Activated T-cell treated with anti-CD3 and anti-CD28 coated beads, Interleukin-2, amount 50 U/mL, for 24 hours (primary cell): ENCODE measurements around the gene OR6B1.
"Not testable (repeated sequence)": the region's sequence is repeated elsewhere in the genome, so short reads cannot be mapped to it uniquely, and the experiment has no call there.

Source experiments
- DNase-seq: peaks from one replicate; pipeline ENCODE4 v3.0.0-alpha.2; 2020
- H3K27ac Mint-ChIP-seq: 2 replicates; pipeline ENCODE4 v1.8.0; 2020; ENCODE audit warnings: mild to moderate bottlenecking, mixed read lengths
- H3K27me3 Mint-ChIP-seq: 2 replicates; pipeline ENCODE4 v1.8.0; 2020; ENCODE audit warnings: mixed read lengths
- H3K36me3 Mint-ChIP-seq: 2 replicates; pipeline ENCODE4 v1.8.0; 2020; ENCODE audit warnings: low read depth, mixed read lengths
- H3K4me1 Mint-ChIP-seq: 2 replicates; pipeline ENCODE4 v1.8.0; 2020; ENCODE audit warnings: low read depth, mixed read lengths
- H3K4me3 Mint-ChIP-seq: 2 replicates; pipeline ENCODE4 v1.8.0; 2020; ENCODE audit warnings: mild to moderate bottlenecking, moderate library complexity, mixed read lengths
- H3K9me3 Mint-ChIP-seq: 2 replicates; pipeline ENCODE4 v1.8.0; 2020; ENCODE audit warnings: mixed read lengths

Gene OR6B1

DNA sequence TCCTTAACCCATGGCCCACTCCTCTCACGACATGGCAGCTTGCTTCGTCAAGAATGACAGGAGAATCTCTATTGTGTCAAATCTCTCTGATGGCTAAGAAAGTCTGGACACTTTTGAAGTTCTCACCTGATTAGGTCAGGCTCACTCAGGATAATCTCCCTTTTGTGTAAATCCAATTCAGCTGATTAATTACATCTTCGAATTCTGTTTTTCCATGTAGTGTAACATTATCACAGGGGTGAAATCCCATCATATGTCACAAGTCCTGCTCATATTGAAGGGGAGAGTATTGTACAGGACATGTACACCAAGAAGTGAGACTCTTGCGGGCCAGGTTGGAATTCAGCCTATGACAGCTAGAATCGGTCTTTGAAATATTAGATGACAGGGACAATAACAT is 16.2 kb upstream of the OR6B1 start:
- DNase-seq = no peak
- Mint-ChIP-seq H3K9me3 (peaks cover under 1% of the 10 kb centered on the region), H3K4me1 (peaks cover 4% of the 10 kb centered on the region), H3K27ac (no peak overlapping the region), H3K4me3 (no peak overlapping the region), H3K36me3 (no peaks in the 10 kb centered on the region), H3K27me3 (peaks cover 3% of the 10 kb centered on the region)

DNA sequence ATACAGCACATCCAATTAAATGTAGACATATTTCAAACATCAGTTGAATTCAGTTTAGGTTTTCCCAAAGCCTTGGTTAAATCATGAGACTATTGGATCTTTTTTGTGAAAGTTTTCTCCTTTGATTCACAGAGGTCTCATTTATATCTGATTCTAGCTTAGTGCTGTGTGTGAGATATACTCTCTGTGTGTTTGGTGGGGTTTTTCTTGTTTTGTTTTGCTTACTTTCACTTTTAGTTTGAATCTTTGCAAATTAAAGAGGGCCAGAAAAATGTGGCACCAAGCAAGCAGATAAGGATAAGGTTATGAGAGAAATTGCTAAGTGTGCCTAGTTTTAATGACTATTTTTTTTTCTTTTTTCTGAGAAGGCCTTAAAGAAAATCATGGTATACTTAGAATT is 12.6 kb upstream of the OR6B1 start:
- DNase-seq = no peak
- H3K4me3 Mint-ChIP-seq = no peak overlapping the region
- no peak overlapping the region for H3K27ac Mint-ChIP-seq
- H3K4me1 Mint-ChIP-seq = peaks cover 4% of the 10 kb centered on the region
- H3K27me3 Mint-ChIP-seq = peaks cover 16% of the 10 kb centered on the region
- H3K9me3 Mint-ChIP-seq = peaks cover 12% of the 10 kb centered on the region
- H3K36me3 Mint-ChIP-seq = no peaks in the 10 kb centered on the region

DNA sequence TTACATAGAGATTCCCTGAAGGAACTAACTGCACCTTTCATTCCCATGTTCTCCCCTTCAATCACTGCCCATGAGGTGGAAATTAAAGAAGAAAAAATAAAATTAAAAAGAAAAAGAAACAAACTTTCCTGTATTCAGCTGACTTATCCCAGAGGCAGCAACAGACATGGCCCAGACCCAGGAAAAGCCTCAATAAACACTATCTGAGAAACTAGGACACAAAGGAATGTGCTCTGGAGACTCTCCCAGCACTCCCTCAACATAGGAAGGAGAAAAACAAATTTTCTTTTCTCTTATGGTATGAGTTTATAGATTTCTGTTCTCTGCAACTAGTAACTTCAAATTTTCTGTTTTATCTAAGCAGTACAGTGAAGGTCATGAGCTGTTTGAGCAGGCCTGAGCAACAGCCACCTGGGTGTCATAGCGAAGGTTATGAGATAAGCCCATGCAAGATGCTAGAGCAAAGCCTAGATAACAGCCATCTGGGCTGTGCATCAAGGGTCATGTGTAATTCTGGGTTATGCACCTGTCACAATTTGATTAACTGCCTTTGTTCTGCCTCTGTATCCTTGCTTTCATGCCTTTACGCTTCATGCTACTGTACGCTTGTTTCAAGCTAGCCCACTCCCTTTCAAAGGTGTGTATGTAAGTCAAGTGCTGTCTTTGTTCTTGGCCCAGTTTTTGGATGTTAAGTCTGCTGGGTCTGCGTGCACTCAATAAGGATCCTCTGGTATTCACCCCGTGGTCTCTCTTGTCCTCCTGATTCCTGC is 11.0 kb upstream of the OR6B1 start:
- H3K36me3 Mint-ChIP-seq = no peaks in the 10 kb centered on the region
- DNase-seq = no peak
- H3K9me3 Mint-ChIP-seq = peaks cover 12% of the 10 kb centered on the region
- H3K27ac Mint-ChIP-seq = no peak overlapping the region
- H3K4me1 Mint-ChIP-seq = peaks cover 4% of the 10 kb centered on the region
- H3K27me3 Mint-ChIP-seq = peaks cover 19% of the 10 kb centered on the region
- H3K4me3 Mint-ChIP-seq = no peak overlapping the region

GRCh38 chr7:143992670-143993069 is 7.5 kb upstream of the OR6B1 start:
- Mint-ChIP-seq H3K27me3 (peaks cover 19% of the 10 kb centered on the region), H3K27ac (no peak overlapping the region), H3K4me3 (no peak overlapping the region), H3K4me1 (no peaks in the 10 kb centered on the region), H3K36me3 (no peaks in the 10 kb centered on the region), H3K9me3 (peaks cover 12% of the 10 kb centered on the region)
- no peak for DNase-seq

GRCh38 chr7:143993924-143994323 is 6.2 kb upstream of the OR6B1 start:
- Mint-ChIP-seq H3K9me3 (peaks cover 12% of the 10 kb centered on the region), H3K4me3 (no peak overlapping the region), H3K27me3 (peaks cover 19% of the 10 kb centered on the region), H3K27ac (no peak overlapping the region), H3K36me3 (no peaks in the 10 kb centered on the region), H3K4me1 (no peaks in the 10 kb centered on the region)
- no peak for DNase-seq

DNA sequence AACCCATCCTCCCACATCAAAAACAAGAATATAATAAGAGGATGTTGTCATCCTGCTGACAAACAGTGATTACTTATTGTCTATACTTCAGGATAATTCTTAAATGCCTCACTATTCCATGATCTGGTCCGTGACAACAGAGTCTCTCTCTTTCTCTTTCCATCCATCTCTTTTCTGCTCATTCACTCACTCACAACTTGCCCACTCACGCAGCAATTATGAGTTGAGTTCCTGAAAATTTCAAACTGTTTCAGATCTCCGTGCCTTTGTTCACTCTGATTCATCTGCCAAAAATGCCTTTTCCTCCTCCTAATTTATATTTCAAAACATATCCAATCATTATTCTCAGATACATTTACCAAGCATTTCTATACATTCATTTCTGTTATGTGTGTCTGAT is 1.4 kb downstream of the OR6B1 start:
- Mint-ChIP-seq H3K4me3 (no peak overlapping the region), H3K9me3 (no peaks in the 10 kb centered on the region), H3K36me3 (no peaks in the 10 kb centered on the region), H3K4me1 (no peaks in the 10 kb centered on the region), H3K27ac (no peak overlapping the region), H3K27me3 (peaks cover 11% of the 10 kb centered on the region)
- no peak for DNase-seq

DNA sequence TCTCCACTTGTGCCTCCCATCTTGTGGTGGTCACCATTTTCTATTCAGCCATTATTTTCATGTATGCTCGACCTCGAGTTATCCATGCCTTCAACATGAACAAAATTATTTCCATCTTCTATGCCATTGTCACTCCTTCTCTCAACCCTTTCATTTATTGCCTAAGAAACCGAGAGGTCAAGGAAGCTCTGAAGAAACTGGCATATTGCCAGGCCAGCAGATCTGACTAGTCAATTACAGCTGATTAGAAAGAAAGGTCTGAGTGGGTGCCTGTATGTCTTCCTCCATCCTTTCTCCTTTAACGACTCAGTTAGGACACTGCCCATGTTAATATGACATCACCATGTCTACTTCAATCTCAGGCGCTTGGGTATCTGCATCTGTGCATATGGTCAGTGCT is 4.6 kb downstream of the OR6B1 start:
- H3K27ac Mint-ChIP-seq = no peak overlapping the region
- H3K36me3 Mint-ChIP-seq = no peaks in the 10 kb centered on the region
- peaks cover 15% of the 10 kb centered on the region for H3K9me3 Mint-ChIP-seq
- no peak for DNase-seq
- no peaks in the 10 kb centered on the region for H3K4me1 Mint-ChIP-seq
- H3K27me3 Mint-ChIP-seq = peaks cover 25% of the 10 kb centered on the region
- no peak overlapping the region for H3K4me3 Mint-ChIP-seq

DNA sequence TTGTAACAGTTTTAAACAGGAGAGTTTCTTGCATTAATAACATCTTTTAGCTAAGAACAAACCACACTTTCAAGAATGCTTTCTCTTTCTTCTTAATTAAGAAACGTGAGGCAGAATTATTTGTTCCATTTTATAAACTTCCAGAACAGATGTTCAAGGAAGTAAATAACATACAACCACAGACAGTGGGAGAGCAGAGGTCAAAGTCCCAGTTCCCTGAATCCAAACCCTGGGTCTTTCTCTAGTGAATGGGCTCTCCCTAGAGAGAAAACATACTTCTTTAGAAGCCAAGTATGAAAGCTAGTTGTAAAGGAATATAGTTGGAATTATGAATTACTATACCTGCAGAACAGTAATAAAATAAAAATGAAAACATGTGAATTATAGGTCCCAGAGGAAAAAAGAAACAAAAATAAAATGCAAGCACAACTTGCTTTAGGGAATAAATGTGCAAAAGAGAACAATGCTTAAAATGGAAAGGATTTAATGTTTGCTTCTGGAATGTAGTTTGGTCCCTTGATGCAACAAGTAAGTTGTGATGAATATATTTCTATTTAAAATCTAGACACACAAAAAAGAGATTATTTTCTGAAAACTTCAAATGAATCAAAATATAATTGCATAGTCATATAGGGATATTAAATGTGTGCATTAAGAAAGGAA is 6.0 kb downstream of the OR6B1 start:
- no peak for DNase-seq
- H3K27ac Mint-ChIP-seq = no peak overlapping the region
- no peak overlapping the region for H3K4me3 Mint-ChIP-seq
- no peaks in the 10 kb centered on the region for H3K4me1 Mint-ChIP-seq
- H3K36me3 Mint-ChIP-seq = no peaks in the 10 kb centered on the region
- peaks cover 23% of the 10 kb centered on the region for H3K9me3 Mint-ChIP-seq
- H3K27me3 Mint-ChIP-seq = peaks cover 27% of the 10 kb centered on the region

- Mint-ChIP-seq H3K4me3 (no peak overlapping the region), H3K27me3 (peaks cover 29% of the 10 kb centered on the region), H3K36me3 (no peaks in the 10 kb centered on the region), H3K27ac (no peak overlapping the region), H3K4me1 (no peaks in the 10 kb centered on the region), H3K9me3 (peaks cover 23% of the 10 kb centered on the region)
- DNase-seq = no peak
Measured at GRCh38 chr7:144006692-144007042, 6.5 kb downstream of the OR6B1 start.

GRCh38 chr7:144009361-144009760 is 9.2 kb downstream of the OR6B1 start:
- no peak for DNase-seq
- Mint-ChIP-seq H3K4me1 (no peaks in the 10 kb centered on the region), H3K27ac (no peak overlapping the region), H3K4me3 (no peak overlapping the region), H3K36me3 (no peaks in the 10 kb centered on the region), H3K9me3 (peaks cover 23% of the 10 kb centered on the region), H3K27me3 (peaks cover 26% of the 10 kb centered on the region)

DNA sequence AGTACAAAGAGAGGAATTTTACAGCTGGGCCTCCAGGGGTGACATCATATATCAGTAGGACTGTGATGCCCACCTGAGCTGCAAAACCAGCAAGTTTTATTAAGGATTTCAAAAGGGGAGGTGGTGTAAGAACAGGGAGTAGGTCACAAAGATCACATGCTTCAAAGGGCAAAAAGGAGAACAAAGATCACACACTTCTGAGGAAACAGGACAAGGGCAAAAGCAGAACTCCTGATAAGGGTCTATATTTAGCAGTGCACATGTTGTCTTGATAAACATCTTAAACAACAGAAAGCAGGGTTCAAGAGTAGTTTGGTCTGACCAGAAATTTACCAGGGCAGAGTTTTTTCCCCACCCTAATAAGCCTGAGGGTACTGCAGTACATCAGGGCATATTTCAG is 9.9 kb downstream of the OR6B1 start:
- H3K36me3 Mint-ChIP-seq, H3K4me3 Mint-ChIP-seq, H3K4me1 Mint-ChIP-seq, DNase-seq, H3K27ac Mint-ChIP-seq: not testable (repeated sequence)
- Mint-ChIP-seq H3K9me3 (peaks cover 23% of the 10 kb centered on the region), H3K27me3 (peaks cover 27% of the 10 kb centered on the region)

DNA sequence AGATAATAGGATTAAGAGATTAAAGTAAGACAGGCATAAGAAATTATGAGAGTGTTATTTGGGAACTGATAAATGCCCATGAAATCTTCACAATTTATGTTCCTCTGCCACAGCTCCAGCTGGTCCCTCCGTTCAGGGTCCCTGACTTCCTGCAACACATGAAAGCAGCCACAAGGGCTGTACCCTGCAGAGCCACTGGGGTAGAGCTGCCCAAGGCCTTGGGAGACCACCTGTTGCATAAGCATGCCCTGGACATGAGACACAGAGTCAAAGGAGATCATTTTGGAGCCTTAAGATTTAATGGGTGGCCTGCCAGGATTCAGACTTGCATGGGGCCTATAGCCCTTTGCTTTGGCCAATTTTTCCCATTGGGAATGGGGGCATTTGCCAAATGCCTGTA is 10.7 kb downstream of the OR6B1 start:
- DNase-seq, H3K27ac Mint-ChIP-seq, H3K4me1 Mint-ChIP-seq, H3K4me3 Mint-ChIP-seq, H3K36me3 Mint-ChIP-seq: not testable (repeated sequence)
- Mint-ChIP-seq H3K9me3 (peaks cover 23% of the 10 kb centered on the region), H3K27me3 (peaks cover 29% of the 10 kb centered on the region)

- H3K4me1 Mint-ChIP-seq = no peaks in the 10 kb centered on the region
- DNase-seq = no peak
- H3K9me3 Mint-ChIP-seq = peaks cover 23% of the 10 kb centered on the region
- H3K36me3 Mint-ChIP-seq = no peaks in the 10 kb centered on the region
- no peak overlapping the region for H3K27ac Mint-ChIP-seq
- no peak overlapping the region for H3K4me3 Mint-ChIP-seq
- H3K27me3 Mint-ChIP-seq = peaks cover 28% of the 10 kb centered on the region
Measured at GRCh38 chr7:144011458-144012230, 11.5 kb downstream of the OR6B1 start.

DNA sequence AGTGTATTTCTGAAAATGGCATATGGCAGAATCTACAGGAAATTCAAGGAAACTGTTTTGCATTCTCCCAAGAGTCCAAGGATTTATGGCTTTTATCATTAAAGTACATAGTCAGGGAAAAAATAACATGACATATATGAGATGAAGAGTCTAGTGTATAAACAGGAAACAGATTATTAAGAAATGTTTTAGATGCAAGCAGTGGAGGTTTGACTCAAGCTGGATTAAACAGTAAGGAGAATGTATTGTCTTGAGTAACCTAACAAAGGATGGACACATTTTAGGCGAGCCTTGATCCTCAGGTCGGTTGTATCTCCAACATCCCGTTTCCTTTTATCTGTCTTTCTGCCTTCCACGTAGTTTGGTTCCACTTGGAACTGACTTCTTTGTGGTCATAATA is 17.9 kb downstream of the OR6B1 start:
- H3K36me3 Mint-ChIP-seq = no peaks in the 10 kb centered on the region
- no peaks in the 10 kb centered on the region for H3K9me3 Mint-ChIP-seq
- H3K4me3 Mint-ChIP-seq = no peak overlapping the region
- no peak overlapping the region for H3K27ac Mint-ChIP-seq
- H3K27me3 Mint-ChIP-seq = peaks cover 11% of the 10 kb centered on the region
- H3K4me1 Mint-ChIP-seq = no peaks in the 10 kb centered on the region
- no peak for DNase-seq

DNA sequence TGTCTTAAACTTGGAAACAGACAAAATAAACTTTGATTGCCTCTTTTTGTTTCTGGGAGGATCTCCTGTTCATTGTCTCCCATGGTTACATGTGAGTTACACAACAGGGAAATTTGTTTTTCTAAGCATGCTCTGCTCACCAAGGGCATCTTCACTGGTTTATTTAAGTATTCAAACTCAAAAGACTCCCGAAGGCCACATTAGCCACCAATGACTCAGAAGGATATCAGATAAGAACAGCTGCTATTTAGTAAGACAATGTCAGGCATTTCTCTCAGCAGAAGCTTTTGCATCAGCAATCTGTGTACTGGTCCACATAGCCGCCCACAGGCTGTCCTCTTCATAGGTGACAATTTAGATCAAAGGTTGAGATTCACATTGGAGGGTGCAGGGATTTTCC is 19.3 kb downstream of the OR6B1 start:
- peaks cover 11% of the 10 kb centered on the region for H3K27me3 Mint-ChIP-seq
- no peak overlapping the region for H3K27ac Mint-ChIP-seq
- DNase-seq = no peak
- no peaks in the 10 kb centered on the region for H3K4me1 Mint-ChIP-seq
- no peak overlapping the region for H3K4me3 Mint-ChIP-seq
- no peaks in the 10 kb centered on the region for H3K9me3 Mint-ChIP-seq
- H3K36me3 Mint-ChIP-seq = no peaks in the 10 kb centered on the region
